Stomach (tissue), 19 donors: ENCODE measurements around the gene IRF2BP2. TPM values are rescaled to one million over a fixed set of nuclear protein-coding genes. Genes with fewer than 3 reads are reported as not detected.

Experiments
- DNase-seq, 2 donors: peaks; one replicate each; pipeline versions ENCODE4 v3.0.0 to v3.0.0-alpha.2; 2013 to 2019
- H3K27ac ChIP-seq, 5 donors: fragments of 200-600 bp in 4 of 5; sonication (generic) in 4 of 5; one replicate each; pipeline ENCODE4 v1.5.1; 2013 to 2019; ENCODE audit warnings: mild to moderate bottlenecking in 1 of 5, moderate library complexity in 1 of 5
- H3K27me3 ChIP-seq, 3 donors: fragments of 200-600 bp; sonication (generic); one replicate each; pipeline ENCODE4 v1.5.1; 2017 to 2019; ENCODE audit warnings: mixed run types in 1 of 3
- H3K36me3 ChIP-seq, 4 donors: fragments of 200-600 bp; sonication (generic); 1 replicate in 3 of 4; 2 replicates in 1 of 4; pipeline ENCODE4 v1.5.1; 2016 to 2019
- H3K4me1 ChIP-seq, 4 donors: fragments of 200-600 bp; sonication (generic); one replicate each; pipeline ENCODE4 v1.5.1; 2016 to 2019
- H3K4me3 ChIP-seq, 4 donors: fragments of 200-600 bp; sonication (generic) in 3 of 4; one replicate each; pipeline ENCODE4 v1.5.1; 2016 to 2019; ENCODE audit warnings: mild to moderate bottlenecking in 1 of 4
- H3K9me3 ChIP-seq, 4 donors: fragments of 200-600 bp; sonication (generic); one replicate each; pipeline ENCODE4 v1.5.1; 2016 to 2019
- CTCF ChIP-seq, 7 experiments: fragments of 450-650 bp in 4 of 7; fragments of 200-600 bp in 3 of 7; sonication (generic) in 3 of 7; IDR thresholded peaks; one replicate each; pipeline ENCODE4 v1.5.1; 2016 to 2019; ENCODE audit warnings: antibody characterized with exemption in 7 of 7, control low read depth in 2 of 7, mild to moderate bottlenecking in 1 of 7
- EP300 ChIP-seq: sonication (generic); formaldehyde crosslinking; IDR thresholded peaks from one replicate; pipeline ENCODE4 v1.6.1; 2017; ENCODE audit warnings: antibody characterized with exemption
- POLR2A ChIP-seq, 4 donors: fragments of 450-650 bp; IDR thresholded peaks; one replicate each; pipeline ENCODE4 v1.6.1; 2016; ENCODE audit warnings: antibody characterized with exemption in 4 of 4, control low read depth in 2 of 4, mild to moderate bottlenecking in 1 of 4, moderate library complexity in 1 of 4
- POLR2AphosphoS5 ChIP-seq, 3 donors: sonication (generic); formaldehyde crosslinking; IDR thresholded peaks; one replicate each; pipeline ENCODE4 v1.6.1; 2016; ENCODE audit warnings: antibody characterized with exemption in 3 of 3
- WGBS, 5 donors: extraction: QIAGEN DNeasy Blood & Tissue Kit in 3 of 5; methylation state at CpG; one replicate each; pipeline versions ENCODE4 v1.1.5 to v1.1.7; 2013 to 2018; 5-methylcytosine and 5-hydroxymethylcytosine counted together
- intact Hi-C: fragments of 100-400 bp; cut with DNase I; formaldehyde crosslinking; loops from one replicate; pipeline ENCODE4 v1.15.1; 2023; ENCODE audit warnings: low total_unique reads
- long read RNA-seq, 10 donors: transcript quantifications; one replicate each; lab custom pipeline, GENCODE V29; 2026
- polyA plus RNA-seq, 3 donors: library from polyadenylated mRNA; stranded (reverse); fragments of 200-250 nt; gene quantifications; one replicate each; pipeline ENCODE4 v1.2.3, GENCODE V29; 2013
- total RNA-seq, 5 donors: library from RNA; depleted of rRNA; stranded (reverse); fragments of >200 nt; gene quantifications; one replicate each; pipeline versions ENCODE4 v1.1.0 to v1.2.3, GENCODE V29; 2014 to 2016
- donor health status: healthy with polysubstance abuse.
- donor health status: Bipolar disorder and iron deficiency.
- donor health status: healthy.

The IRF2BP2 gene
- total RNA-seq (100 to 1,000 TPM in 2 of 5 donors, 10 to 100 TPM in 3; 58.3 to 218 (median 81.1) TPM), polyA plus RNA-seq (10 to 100 TPM; 39.6 to 57.0 (median 51.5) TPM)
- long read RNA-seq, donor 1, full-length matches to known transcripts: 13 of 13 reads
- long read RNA-seq, donor 1, partial matches to known transcripts: 0 of 13 reads
- long read RNA-seq, donor 1, other reads (novel, unspliced or antisense): 0 of 13 reads
- long read RNA-seq, donor 2, full-length matches to known transcripts: 15 of 15 reads
- long read RNA-seq, donor 2, partial matches to known transcripts: 0 of 15 reads
- long read RNA-seq, donor 2, other reads (novel, unspliced or antisense): 0 of 15 reads
- long read RNA-seq, donor 3, full-length matches to known transcripts: 13 of 13 reads
- long read RNA-seq, donor 3, partial matches to known transcripts: 0 of 13 reads
- long read RNA-seq, donor 3, other reads (novel, unspliced or antisense): 0 of 13 reads
- long read RNA-seq, donor 4: 0 reads
- long read RNA-seq, donor 5, full-length matches to known transcripts: 14 of 14 reads
- long read RNA-seq, donor 5, partial matches to known transcripts: 0 of 14 reads
- long read RNA-seq, donor 5, other reads (novel, unspliced or antisense): 0 of 14 reads
- long read RNA-seq, donor 6: 0 reads
- long read RNA-seq, donor 7, full-length matches to known transcripts: 30 of 30 reads
- long read RNA-seq, donor 7, partial matches to known transcripts: 0 of 30 reads
- long read RNA-seq, donor 7, other reads (novel, unspliced or antisense): 0 of 30 reads
- long read RNA-seq, donor 8, full-length matches to known transcripts: 15 of 15 reads
- long read RNA-seq, donor 8, partial matches to known transcripts: 0 of 15 reads
- long read RNA-seq, donor 8, other reads (novel, unspliced or antisense): 0 of 15 reads
- long read RNA-seq, donor 9, full-length matches to known transcripts: 6 of 6 reads
- long read RNA-seq, donor 9, partial matches to known transcripts: 0 of 6 reads
- long read RNA-seq, donor 9, other reads (novel, unspliced or antisense): 0 of 6 reads
- long read RNA-seq, donor 10, full-length matches to known transcripts: 10 of 10 reads
- long read RNA-seq, donor 10, partial matches to known transcripts: 0 of 10 reads
- long read RNA-seq, donor 10, other reads (novel, unspliced or antisense): 0 of 10 reads

- 0 to 1% (median 1%) methylated on average over 26 to 57 of the region's 62 CpGs for WGBS, 5 donors
- peak within 1 kb of the TSS; percentile 98 to 100 (median 100) for H3K27ac ChIP-seq
- H3K4me1 ChIP-seq: peaks cover 28 to 49% (median 40%) of the 10 kb centered on the region in 4 donors
- intact Hi-C loops: loop anchor here (10.0 kb wide), 1 partner anchor 115 kb away; no protein-coding TSS in a partner anchor
- DNase-seq: peak; percentile 85 to 95
- TF ChIP-seq POLR2AphosphoS5 (IDR thresholded peaks at IDR 0.05): peak; percentile 85 to 99 (median 98)
- peak in 1 of 7 experiments; percentile 11 for TF ChIP-seq CTCF (IDR thresholded peaks at IDR 0.05)
- TF ChIP-seq EP300: no peak
- H3K4me3 ChIP-seq: peak within 1 kb of the TSS; percentile 69 to 87 (median 72)
- H3K9me3 ChIP-seq: no peaks in the 10 kb centered on the region
- no peaks in the 10 kb centered on the region for H3K27me3 ChIP-seq
- peaks cover 10 to 29% (median 21%) of the 10 kb centered on the region in 4 donors for H3K36me3 ChIP-seq
Measured at GRCh38 chr1:234610061-234610665, at the start of gene IRF2BP2. Gene IRF2BP2 (minus strand): TSS chr1:234610178. CDS start chr1:234609494, 684 bp downstream.

GRCh38 chr1:234659538-234659937 lies 49.6 kb upstream of the IRF2BP2 start:
- TF ChIP-seq EP300 (no peak), POLR2A (IDR thresholded peaks at IDR 0.05) (no peak), CTCF (IDR thresholded peaks at IDR 0.05) (no peak), POLR2AphosphoS5 (IDR thresholded peaks at IDR 0.05) (no peak)

GRCh38 chr1:234658138-234658537 lies 48.2 kb upstream of the IRF2BP2 start:
- DNase-seq: peak; percentile 54 to 86
- no peaks in the 10 kb centered on the region for H3K9me3 ChIP-seq
- H3K4me3 ChIP-seq: no peak overlapping the region
- WGBS, 5 donors: 42 to 56% (median 44%) methylated on average over 3 of the region's 3 CpGs
- H3K36me3 ChIP-seq: no peaks in the 10 kb centered on the region
- H3K4me1 ChIP-seq: peaks cover 17 to 38% (median 17%) of the 10 kb centered on the region in 4 donors
- H3K27ac ChIP-seq: peak overlapping the region; percentile 41 to 85 (median 61)
- intact Hi-C loops: no loop called here
- TF ChIP-seq CTCF (IDR thresholded peaks at IDR 0.05): no peak
- no peak for TF ChIP-seq EP300
- no peak for TF ChIP-seq POLR2A (IDR thresholded peaks at IDR 0.05)
- peak in 2 of 3 donors; percentile 29 to 61 for TF ChIP-seq POLR2AphosphoS5 (IDR thresholded peaks at IDR 0.05)
- no peaks in the 10 kb centered on the region for H3K27me3 ChIP-seq

More at GRCh38 chr1:234659538-234659937, 49.6 kb upstream of the IRF2BP2 start:
- Histone ChIP-seq H3K4me3 (no peak overlapping the region), H3K9me3 (no peaks in the 10 kb centered on the region), H3K36me3 (no peaks in the 10 kb centered on the region), H3K27me3 (no peaks in the 10 kb centered on the region), H3K27ac (no peak overlapping the region), H3K4me1 (peaks cover 17 to 38% (median 17%) of the 10 kb centered on the region in 4 donors)
- WGBS, 5 donors: 83 to 90% (median 88%) methylated on average over 5 to 9 of the region's 9 CpGs
- no peak for DNase-seq
- intact Hi-C loops: no loop called here
